Measurements from ENCODE around the gene PLXNA4. TPM values are rescaled to one million over a fixed set of nuclear protein-coding genes. Genes with fewer than 3 reads are reported as not detected.

PLXNA4 gene
- total and polyA plus RNA-seq, 4 donors, result 0.04 to 1.1 (median 0.41) TPM

GRCh38 chr7:132373879-132374278 lies 202.4 kb downstream of the PLXNA4 start:
- Histone ChIP-seq H3K9me3 (ENCODE audit: control insufficient read depth in 4 of 4, low read length in 3 of 4) (no peaks in the 10 kb centered on the region), H3K36me3 (ENCODE audit: control insufficient read depth in 4 of 4, insufficient read depth in 3 of 4, low read depth in 1 of 4, low read length in 3 of 4) (no peaks in the 10 kb centered on the region), H3K9ac (ENCODE audit: low read depth in 1 of 2, low read length in 2 of 2) (no peak overlapping the region), H3K4me1 (ENCODE audit: control insufficient read depth in 4 of 4, insufficient read depth in 4 of 4, low read length in 3 of 4) (peaks cover 0 to 17% (median 12%) of the 10 kb centered on the region in 4 donors), H3K27ac (ENCODE audit: low read depth in 1 of 2, low read length in 2 of 2) (no peak overlapping the region), H3K4me3 (ENCODE audit: low read depth in 1 of 3, low read length in 3 of 3) (no peak overlapping the region), H3K27me3 (ENCODE audit: control insufficient read depth in 4 of 4, insufficient read depth in 4 of 4, low read length in 3 of 4) (no peaks in the 10 kb centered on the region)
- no peak for DNase-seq (ENCODE audit: low spot score)
- 87% methylated on average over 4 of the region's 4 CpGs for WGBS
- TF ChIP-seq NR2F2 (IDR thresholded peaks at IDR 0.05) (no peak), HNF4G (IDR thresholded peaks at IDR 0.05) (no peak), SP1 (IDR thresholded peaks at IDR 0.05) (no peak)

GRCh38 chr7:132373041-132373440 lies 203.2 kb downstream of the PLXNA4 start:
- Histone ChIP-seq H3K36me3 (ENCODE audit: control insufficient read depth in 4 of 4, insufficient read depth in 3 of 4, low read depth in 1 of 4, low read length in 3 of 4) (no peaks in the 10 kb centered on the region), H3K9me3 (ENCODE audit: control insufficient read depth in 4 of 4, low read length in 3 of 4) (no peaks in the 10 kb centered on the region), H3K9ac (ENCODE audit: low read depth in 1 of 2, low read length in 2 of 2) (no peak overlapping the region), H3K4me3 (ENCODE audit: low read depth in 1 of 3, low read length in 3 of 3) (no peak overlapping the region), H3K27me3 (ENCODE audit: control insufficient read depth in 4 of 4, insufficient read depth in 4 of 4, low read length in 3 of 4) (no peaks in the 10 kb centered on the region), H3K4me1 (ENCODE audit: control insufficient read depth in 4 of 4, insufficient read depth in 4 of 4, low read length in 3 of 4) (peaks cover 0 to 17% (median 12%) of the 10 kb centered on the region in 4 donors), H3K27ac (ENCODE audit: low read depth in 1 of 2, low read length in 2 of 2) (no peak overlapping the region)
- TF ChIP-seq FOXA1 (IDR thresholded peaks at IDR 0.05) (no peak), SP1 (IDR thresholded peaks at IDR 0.05) (no peak), GABPA (IDR thresholded peaks at IDR 0.05 in 1 of 2, conservative IDR thresholded peaks at IDR 0.05 in 1 of 2) (no peak), TAF1 (conservative IDR thresholded peaks at IDR 0.05) (no peak), ZBTB33 (IDR thresholded peaks at IDR 0.05) (no peak), FOXA2 (IDR thresholded peaks at IDR 0.05) (no peak), MAX (IDR thresholded peaks at IDR 0.05) (no peak), JUND (IDR thresholded peaks at IDR 0.05) (no peak), HNF4G (IDR thresholded peaks at IDR 0.05) (no peak), YY1 (IDR thresholded peaks at IDR 0.05) (no peak), RAD21 (IDR thresholded peaks at IDR 0.05) (no peak), EGR1 (IDR thresholded peaks at IDR 0.05; ENCODE audit: low read depth in 2 of 2) (no peak)
- TF ChIP-seq, protein P1, sequence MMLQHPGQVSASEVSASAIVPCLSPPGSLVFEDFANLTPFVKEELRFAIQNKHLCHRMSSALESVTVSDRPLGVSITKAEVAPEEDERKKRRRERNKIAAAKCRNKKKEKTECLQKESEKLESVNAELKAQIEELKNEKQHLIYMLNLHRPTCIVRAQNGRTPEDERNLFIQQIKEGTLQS (IDR thresholded peaks at IDR 0.05), result no peak
- TF ChIP-seq, protein P2, sequence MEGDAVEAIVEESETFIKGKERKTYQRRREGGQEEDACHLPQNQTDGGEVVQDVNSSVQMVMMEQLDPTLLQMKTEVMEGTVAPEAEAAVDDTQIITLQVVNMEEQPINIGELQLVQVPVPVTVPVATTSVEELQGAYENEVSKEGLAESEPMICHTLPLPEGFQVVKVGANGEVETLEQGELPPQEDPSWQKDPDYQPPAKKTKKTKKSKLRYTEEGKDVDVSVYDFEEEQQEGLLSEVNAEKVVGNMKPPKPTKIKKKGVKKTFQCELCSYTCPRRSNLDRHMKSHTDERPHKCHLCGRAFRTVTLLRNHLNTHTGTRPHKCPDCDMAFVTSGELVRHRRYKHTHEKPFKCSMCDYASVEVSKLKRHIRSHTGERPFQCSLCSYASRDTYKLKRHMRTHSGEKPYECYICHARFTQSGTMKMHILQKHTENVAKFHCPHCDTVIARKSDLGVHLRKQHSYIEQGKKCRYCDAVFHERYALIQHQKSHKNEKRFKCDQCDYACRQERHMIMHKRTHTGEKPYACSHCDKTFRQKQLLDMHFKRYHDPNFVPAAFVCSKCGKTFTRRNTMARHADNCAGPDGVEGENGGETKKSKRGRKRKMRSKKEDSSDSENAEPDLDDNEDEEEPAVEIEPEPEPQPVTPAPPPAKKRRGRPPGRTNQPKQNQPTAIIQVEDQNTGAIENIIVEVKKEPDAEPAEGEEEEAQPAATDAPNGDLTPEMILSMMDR (IDR thresholded peaks at IDR 0.05; ENCODE audit: low read depth, low read length, missing input control), result no peak
- WGBS, result 92% methylated on average over 3 of the region's 3 CpGs
- no peak for DNase-seq (ENCODE audit: low spot score)

- Histone ChIP-seq H3K9me3 (ENCODE audit: control insufficient read depth in 4 of 4, low read length in 3 of 4) (no peaks in the 10 kb centered on the region), H3K4me1 (ENCODE audit: control insufficient read depth in 4 of 4, insufficient read depth in 4 of 4, low read length in 3 of 4) (peaks cover 0 to 13% (median 8%) of the 10 kb centered on the region in 4 donors), H3K27me3 (ENCODE audit: control insufficient read depth in 4 of 4, insufficient read depth in 4 of 4, low read length in 3 of 4) (no peaks in the 10 kb centered on the region), H3K9ac (ENCODE audit: low read depth in 1 of 2, low read length in 2 of 2) (no peak overlapping the region), H3K36me3 (ENCODE audit: control insufficient read depth in 4 of 4, insufficient read depth in 3 of 4, low read depth in 1 of 4, low read length in 3 of 4) (no peaks in the 10 kb centered on the region), H3K27ac (ENCODE audit: low read depth in 1 of 2, low read length in 2 of 2) (no peak overlapping the region), H3K4me3 (ENCODE audit: low read depth in 1 of 3, low read length in 3 of 3) (no peak overlapping the region)
- no peak for DNase-seq (ENCODE audit: low spot score)
- TF ChIP-seq TAF1 (conservative IDR thresholded peaks at IDR 0.05) (no peak), FOXA2 (IDR thresholded peaks at IDR 0.05) (no peak), NR2F2 (IDR thresholded peaks at IDR 0.05) (no peak), JUND (IDR thresholded peaks at IDR 0.05) (no peak), REST (IDR thresholded peaks at IDR 0.05) (no peak), EGR1 (IDR thresholded peaks at IDR 0.05; ENCODE audit: low read depth in 2 of 2) (no peak), FOXA1 (IDR thresholded peaks at IDR 0.05) (no peak), HNF4G (IDR thresholded peaks at IDR 0.05) (no peak), SP1 (IDR thresholded peaks at IDR 0.05) (no peak), GABPA (IDR thresholded peaks at IDR 0.05 in 1 of 2, conservative IDR thresholded peaks at IDR 0.05 in 1 of 2) (no peak)
- TF ChIP-seq, protein P1 (IDR thresholded peaks at IDR 0.05), result no peak
- TF ChIP-seq, protein P2 (IDR thresholded peaks at IDR 0.05; ENCODE audit: low read depth, low read length, missing input control), result no peak
- 93% methylated on average over 3 of the region's 3 CpGs for WGBS
Observed at GRCh38 chr7:132371948-132372347, 204.3 kb downstream of the PLXNA4 start.
